ENCODE measurements around the gene PPP3CA. TPM values are rescaled to one million over a fixed set of nuclear protein-coding genes. Genes with fewer than 3 reads are reported as not detected.
A peak's percentile ranks its signal among the peaks of the same experiment; 100 is the strongest.

The PPP3CA gene
- total RNA-seq, 1 donor from 2014 or later = 78.8 TPM

DNA sequence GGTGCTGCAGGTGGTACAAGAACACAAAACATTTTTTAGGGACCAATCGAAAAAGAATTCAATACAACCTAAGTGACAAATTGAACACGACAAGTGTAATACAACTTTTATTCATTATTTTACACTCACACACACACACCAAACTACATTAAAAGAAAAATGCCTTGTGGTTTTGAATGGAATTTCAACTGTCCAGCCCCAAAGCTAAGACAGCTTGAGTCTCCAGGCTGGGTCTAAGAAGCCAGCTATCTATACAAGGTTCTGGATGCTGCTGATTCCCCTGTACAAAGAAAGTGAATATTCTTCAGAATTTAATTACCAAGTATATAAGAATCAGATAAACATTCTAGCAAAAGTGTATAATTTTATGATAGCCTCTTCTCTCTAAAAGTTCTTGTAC, 118.2 kb downstream of the PPP3CA start:
- H3K27me3 Mint-ChIP-seq = no peaks in the 10 kb centered on the region
- TF ChIP-seq CTCF (IDR thresholded peaks at IDR 0.05) = no peak
- H3K4me3 Mint-ChIP-seq = no peak overlapping the region
- H3K36me3 Mint-ChIP-seq (ENCODE audit: low read depth) = peaks cover 9% of the 10 kb centered on the region
- H3K4me1 Mint-ChIP-seq = peaks cover 57% of the 10 kb centered on the region
- no peak for ATAC-seq (ENCODE audit: low read depth)
- H3K9me3 Mint-ChIP-seq = peaks cover 2% of the 10 kb centered on the region
- H3K27ac Mint-ChIP-seq = no peak overlapping the region
- POLR2A ChIA-PET = no interaction called here
- intact Hi-C loops (cut with micrococcal nuclease) = no loop called here
- CTCF ChIA-PET = no interaction called here
- DNase-seq = no peak

DNA sequence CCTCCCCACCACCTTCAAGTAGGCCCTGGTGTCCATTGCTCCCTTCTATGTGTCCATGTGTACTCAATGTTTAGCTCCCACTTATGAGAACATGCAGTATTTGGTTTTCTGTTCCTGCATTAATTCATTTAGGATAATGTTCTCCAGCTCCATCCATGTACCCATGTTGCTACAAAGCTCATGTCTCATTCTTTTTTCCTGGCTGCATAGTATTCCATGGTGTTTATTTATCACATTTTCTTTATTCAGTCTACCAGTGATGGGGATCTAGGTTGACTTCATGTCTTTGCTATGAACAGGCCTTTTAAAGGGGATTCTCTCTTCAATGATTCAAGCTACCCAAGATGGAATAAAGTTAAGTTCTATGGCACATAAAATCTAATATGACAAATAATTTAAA, 119.6 kb downstream of the PPP3CA start:
- H3K9me3 Mint-ChIP-seq = no peaks in the 10 kb centered on the region

GRCh38 chr4:101224358-101225218, 122.7 kb downstream of the PPP3CA start:
- Mint-ChIP-seq H3K27ac (peak overlapping the region; percentile 71), H3K4me3 (no peak overlapping the region), H3K36me3 (ENCODE audit: low read depth) (no peaks in the 10 kb centered on the region), H3K4me1 (peaks cover 60% of the 10 kb centered on the region), H3K9me3 (no peaks in the 10 kb centered on the region), H3K27me3 (no peaks in the 10 kb centered on the region)
- intact Hi-C loops (cut with micrococcal nuclease) = no loop called here
- ATAC-seq (ENCODE audit: low read depth) (no peak), DNase-seq (no peak)
- CTCF ChIA-PET = interaction anchor here (1.0 to 1.2 kb wide), 2 partner anchors 12 to 506 kb away, joined by 3 to 4 read pairs; no protein-coding TSS in a partner anchor
- POLR2A ChIA-PET = no interaction called here
- TF ChIP-seq CTCF (IDR thresholded peaks at IDR 0.05) = no peak

More for the DNA sequence above, 119.6 kb downstream of the PPP3CA start:
- no peak for ATAC-seq (ENCODE audit: low read depth)
- DNase-seq = no peak
- no peak overlapping the region for H3K4me3 Mint-ChIP-seq
- no peak for TF ChIP-seq CTCF (IDR thresholded peaks at IDR 0.05)
- intact Hi-C loops (cut with micrococcal nuclease) = no loop called here
- POLR2A ChIA-PET = no interaction called here
- CTCF ChIA-PET = interaction anchor here (0.8 to 0.9 kb wide), 2 partner anchors 12 to 503 kb away, joined by 3 to 4 read pairs; no protein-coding TSS in a partner anchor
- H3K4me1 Mint-ChIP-seq = peaks cover 62% of the 10 kb centered on the region
- no peaks in the 10 kb centered on the region for H3K27me3 Mint-ChIP-seq
- H3K36me3 Mint-ChIP-seq (ENCODE audit: low read depth) = peaks cover 6% of the 10 kb centered on the region
- H3K27ac Mint-ChIP-seq = no peak overlapping the region

GRCh38 chr4:101222156-101222845, 125.0 kb downstream of the PPP3CA start:
- ChIA-PET CTCF (no interaction called here), POLR2A (interaction anchor here (0.9 kb wide), 1 partner anchor 25 kb away, joined by 4 read pairs; no protein-coding TSS in a partner anchor)
- no peak for TF ChIP-seq CTCF (IDR thresholded peaks at IDR 0.05)
- no peak overlapping the region for H3K4me3 Mint-ChIP-seq
- H3K27ac Mint-ChIP-seq = no peak overlapping the region
- H3K36me3 Mint-ChIP-seq (ENCODE audit: low read depth) = no peaks in the 10 kb centered on the region
- ATAC-seq (ENCODE audit: low read depth) = no peak
- intact Hi-C loops (cut with micrococcal nuclease) = no loop called here
- no peak for DNase-seq
- peaks cover 71% of the 10 kb centered on the region for H3K4me1 Mint-ChIP-seq
- H3K27me3 Mint-ChIP-seq = no peaks in the 10 kb centered on the region
- H3K9me3 Mint-ChIP-seq = no peaks in the 10 kb centered on the region

GRCh38 chr4:101221294-101221693, 126.0 kb downstream of the PPP3CA start:
- DNase-seq = no peak
- Mint-ChIP-seq H3K4me3 (no peak overlapping the region), H3K27me3 (no peaks in the 10 kb centered on the region), H3K27ac (no peak overlapping the region), H3K9me3 (no peaks in the 10 kb centered on the region), H3K36me3 (ENCODE audit: low read depth) (no peaks in the 10 kb centered on the region), H3K4me1 (peaks cover 72% of the 10 kb centered on the region)
- ChIA-PET POLR2A (no interaction called here), CTCF (no interaction called here)
- TF ChIP-seq CTCF (IDR thresholded peaks at IDR 0.05) = no peak
- no peak for ATAC-seq (ENCODE audit: low read depth)
- intact Hi-C loops (cut with micrococcal nuclease) = loop anchor here (2.0 kb wide), 1 partner anchor 14 kb away; no protein-coding TSS in a partner anchor
